NB4 (cell line): ENCODE data around the gene DLG2.

Experiments
- DNase-seq: peaks from one replicate; pipeline ENCODE4 v3.0.0; 2010; ENCODE audit warnings: low read depth
- H3K4me3 ChIP-seq: one replicate; pipeline ENCODE4 v1.5.1; 2011; ENCODE audit warnings: mild to moderate bottlenecking, low read depth, low read length, moderate library complexity
- MYC ChIP-seq: IDR thresholded peaks from 2 replicates; pipeline ENCODE4 v1.6.1; 2011; ENCODE audit warnings: low read depth, low read length
- POLR2A ChIP-seq: IDR thresholded peaks from 2 replicates; pipeline ENCODE4 v1.6.1; 2011; ENCODE audit warnings: mild to moderate bottlenecking; ENCODE audit not compliant: insufficient read length; ENCODE audit errors: extremely low read depth
- TF ChIP-seq, protein P1 (sequence below): IDR thresholded peaks from 2 replicates; pipeline ENCODE4 v1.6.1; 2011; ENCODE audit warnings: low read depth, low read length
- TF ChIP-seq, protein P2 (sequence below): IDR thresholded peaks from one replicate; pipeline ENCODE4 v1.5.1; 2012; ENCODE audit warnings: low read depth, low read length

The DLG2 gene

DNA sequence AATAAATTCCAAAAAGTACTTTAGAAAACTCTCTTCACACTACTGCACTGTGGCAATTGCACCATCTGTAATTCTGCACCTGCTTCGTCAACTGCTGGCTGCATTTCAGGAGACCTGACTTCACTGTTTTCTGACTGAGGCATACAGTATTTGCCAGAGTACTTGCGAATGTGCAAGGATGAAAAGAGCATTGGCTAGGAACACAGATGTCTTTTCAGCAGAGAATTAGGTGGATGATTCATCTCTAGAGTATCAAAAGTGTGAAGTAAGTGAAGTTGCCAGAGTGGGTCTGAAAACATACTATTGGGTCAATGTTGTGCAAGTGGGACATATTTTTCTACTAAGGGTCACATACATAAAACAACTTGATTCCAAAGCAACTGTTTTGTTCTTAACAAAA is 1913.4 kb downstream of the DLG2 start:
- DNase-seq, result no peak
- TF ChIP-seq MYC, result no peak
- TF ChIP-seq, protein P1, sequence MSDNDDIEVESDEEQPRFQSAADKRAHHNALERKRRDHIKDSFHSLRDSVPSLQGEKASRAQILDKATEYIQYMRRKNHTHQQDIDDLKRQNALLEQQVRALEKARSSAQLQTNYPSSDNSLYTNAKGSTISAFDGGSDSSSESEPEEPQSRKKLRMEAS, result no peak
- no peak for TF ChIP-seq POLR2A
- TF ChIP-seq, protein P2, sequence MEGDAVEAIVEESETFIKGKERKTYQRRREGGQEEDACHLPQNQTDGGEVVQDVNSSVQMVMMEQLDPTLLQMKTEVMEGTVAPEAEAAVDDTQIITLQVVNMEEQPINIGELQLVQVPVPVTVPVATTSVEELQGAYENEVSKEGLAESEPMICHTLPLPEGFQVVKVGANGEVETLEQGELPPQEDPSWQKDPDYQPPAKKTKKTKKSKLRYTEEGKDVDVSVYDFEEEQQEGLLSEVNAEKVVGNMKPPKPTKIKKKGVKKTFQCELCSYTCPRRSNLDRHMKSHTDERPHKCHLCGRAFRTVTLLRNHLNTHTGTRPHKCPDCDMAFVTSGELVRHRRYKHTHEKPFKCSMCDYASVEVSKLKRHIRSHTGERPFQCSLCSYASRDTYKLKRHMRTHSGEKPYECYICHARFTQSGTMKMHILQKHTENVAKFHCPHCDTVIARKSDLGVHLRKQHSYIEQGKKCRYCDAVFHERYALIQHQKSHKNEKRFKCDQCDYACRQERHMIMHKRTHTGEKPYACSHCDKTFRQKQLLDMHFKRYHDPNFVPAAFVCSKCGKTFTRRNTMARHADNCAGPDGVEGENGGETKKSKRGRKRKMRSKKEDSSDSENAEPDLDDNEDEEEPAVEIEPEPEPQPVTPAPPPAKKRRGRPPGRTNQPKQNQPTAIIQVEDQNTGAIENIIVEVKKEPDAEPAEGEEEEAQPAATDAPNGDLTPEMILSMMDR, result no peak
- H3K4me3 ChIP-seq, result no peak overlapping the region

DNA sequence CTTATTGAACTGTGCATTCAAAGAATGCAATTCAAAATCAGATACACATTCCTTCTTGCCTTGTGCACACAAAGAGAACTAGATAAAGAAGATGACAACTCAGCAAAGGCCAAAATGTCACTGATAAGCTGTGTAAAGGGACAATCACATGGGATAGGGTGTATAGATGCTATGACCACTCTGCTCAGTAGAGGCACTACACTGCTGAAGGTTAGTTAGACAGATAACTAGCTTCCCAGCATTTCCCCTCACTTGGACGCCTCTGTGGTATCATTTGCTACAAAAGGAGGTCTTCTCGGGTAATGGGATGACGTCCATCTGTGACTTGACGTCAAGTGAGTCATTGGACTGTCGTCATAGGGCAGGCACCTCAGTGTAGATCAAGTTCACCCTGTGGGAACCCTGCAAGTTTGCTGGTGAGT is 1916.0 kb downstream of the DLG2 start:
- no peak for DNase-seq
- TF ChIP-seq POLR2A (no peak), MYC (no peak)
- TF ChIP-seq, protein P1, result no peak
- TF ChIP-seq, protein P2, result no peak

DNA sequence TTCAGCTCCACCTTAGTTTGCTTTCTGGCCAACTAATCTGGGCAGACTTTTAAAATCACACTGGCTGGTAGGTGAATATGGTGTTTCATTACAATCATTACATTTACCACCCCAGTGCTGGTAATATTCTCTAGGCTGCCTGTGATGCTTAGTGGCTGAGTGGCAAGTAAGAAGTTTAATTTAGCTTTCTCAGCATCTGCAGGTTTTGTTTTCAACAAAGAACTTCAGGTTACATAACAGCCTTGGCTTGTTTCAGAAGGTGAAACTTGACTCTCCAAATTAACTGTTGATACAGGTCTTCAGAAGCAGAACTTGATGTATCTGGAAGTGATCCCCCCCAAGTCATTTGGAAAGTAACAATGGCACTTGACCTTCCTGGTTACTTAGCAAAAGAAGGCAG is 1917.7 kb downstream of the DLG2 start:
- TF ChIP-seq, protein P1, result no peak
- TF ChIP-seq POLR2A (no peak), MYC (no peak)
- no peak for DNase-seq
- H3K4me3 ChIP-seq, result no peak overlapping the region

More for the DNA sequence above, 1916.0 kb downstream of the DLG2 start:
- H3K4me3 ChIP-seq, result no peak overlapping the region

DNA sequence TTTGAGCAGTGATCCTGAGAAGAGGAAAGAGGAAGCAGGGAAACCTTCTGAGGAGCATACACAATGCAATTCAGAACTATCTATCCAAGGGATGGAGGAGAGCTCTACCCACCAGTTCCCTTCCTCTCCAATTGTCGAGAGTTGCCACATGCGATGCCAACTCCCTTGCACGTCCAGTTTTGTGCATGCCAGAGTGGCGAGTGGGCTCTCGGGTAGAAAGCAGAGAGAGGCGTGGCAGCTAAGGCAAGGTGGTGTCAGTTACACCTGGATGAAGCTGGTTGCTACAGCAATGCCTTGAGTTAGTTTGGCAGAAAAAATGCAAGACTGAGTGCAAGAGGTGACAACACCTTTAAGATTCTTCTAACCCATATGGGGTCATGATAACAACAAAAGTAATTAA is 1920.6 kb downstream of the DLG2 start:
- DNase-seq, result no peak
- TF ChIP-seq POLR2A (no peak), MYC (no peak)
- TF ChIP-seq, protein P1, result no peak
- TF ChIP-seq, protein P2, result no peak
- H3K4me3 ChIP-seq, result no peak overlapping the region

DNA sequence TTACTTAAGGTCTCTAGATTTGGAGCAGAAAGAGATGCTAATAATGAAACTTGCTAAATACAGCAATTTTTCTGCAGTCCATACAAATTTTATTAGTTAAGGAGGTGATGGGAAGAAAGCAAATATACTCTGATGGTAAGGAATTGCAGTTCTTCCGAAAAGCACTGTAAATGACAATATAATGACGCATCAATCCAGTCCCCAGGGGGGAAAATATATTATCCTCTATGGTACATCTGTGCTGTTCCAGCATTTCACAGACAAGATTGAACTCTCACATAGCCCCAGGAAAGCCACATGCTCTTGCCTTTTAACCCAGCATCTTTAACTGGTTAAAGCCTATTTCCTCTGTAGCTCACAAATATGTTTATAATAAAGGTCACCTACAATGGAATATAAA is 1924.3 kb downstream of the DLG2 start:
- TF ChIP-seq, protein P1, result no peak
- TF ChIP-seq, protein P2, result no peak
- TF ChIP-seq POLR2A (no peak), MYC (no peak)
- DNase-seq, result no peak
- H3K4me3 ChIP-seq, result no peak overlapping the region

DNA sequence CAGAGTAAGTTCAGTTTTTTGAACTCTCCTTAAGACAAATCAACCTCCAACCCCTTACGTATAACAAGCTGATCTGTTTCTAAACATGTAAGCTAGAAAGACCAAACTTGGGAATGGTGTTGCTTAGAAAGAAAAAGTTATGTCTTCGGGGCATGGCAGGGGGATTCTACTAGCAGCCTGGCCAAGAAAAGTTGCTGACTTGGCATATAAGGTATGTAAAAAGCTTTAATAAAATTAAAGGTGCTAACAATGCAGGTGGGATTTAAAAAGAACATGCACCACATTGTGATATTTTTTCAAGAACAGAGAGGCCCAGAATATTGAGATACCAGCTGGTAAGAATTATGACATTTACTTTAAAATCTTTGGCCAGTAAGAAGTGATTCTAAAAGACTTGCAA is 1929.6 kb downstream of the DLG2 start:
- no peak for DNase-seq
- TF ChIP-seq, protein P2, result no peak
- TF ChIP-seq, protein P1, result no peak
- TF ChIP-seq MYC, result no peak
- TF ChIP-seq POLR2A, result no peak
- no peak overlapping the region for H3K4me3 ChIP-seq
